ENCODE results near the gene CPED1.
"Not testable (repeated sequence)": the region's sequence is repeated elsewhere in the genome, so short reads cannot be mapped to it uniquely, and the experiment has no call there.

Gene CPED1

GRCh38 chr7:121054925-121055324 is 66.4 kb downstream of the CPED1 start:
- no peak overlapping the region for H3K4me3 ChIP-seq (ENCODE audit: low read depth, low read length)
- TF ChIP-seq CTCF (IDR thresholded peaks at IDR 0.05; ENCODE audit: insufficient read depth, low read depth, low read length, missing control alignments) = no peak
- DNase-seq (ENCODE audit: low read depth) = no peak

- H3K4me3 ChIP-seq (ENCODE audit: low read depth, low read length) = no peak overlapping the region
- no peak for DNase-seq (ENCODE audit: low read depth)
- TF ChIP-seq CTCF (IDR thresholded peaks at IDR 0.05; ENCODE audit: insufficient read depth, low read depth, low read length, missing control alignments) = no peak
Observed at GRCh38 chr7:121057878-121058277, 69.4 kb downstream of the CPED1 start.

- DNase-seq (ENCODE audit: low read depth) = no peak
- TF ChIP-seq CTCF (IDR thresholded peaks at IDR 0.05; ENCODE audit: insufficient read depth, low read depth, low read length, missing control alignments) = no peak
- no peak overlapping the region for H3K4me3 ChIP-seq (ENCODE audit: low read depth, low read length)
Observed at GRCh38 chr7:121058975-121059374, 70.5 kb downstream of the CPED1 start.

- DNase-seq (ENCODE audit: low read depth); H3K4me3 ChIP-seq (ENCODE audit: low read depth, low read length): not testable (repeated sequence)
Observed at GRCh38 chr7:121059979-121060509, 71.5 kb downstream of the CPED1 start.

GRCh38 chr7:121061677-121062582 is 73.4 kb downstream of the CPED1 start:
- no peak for DNase-seq (ENCODE audit: low read depth)
- no peak for TF ChIP-seq CTCF (IDR thresholded peaks at IDR 0.05; ENCODE audit: insufficient read depth, low read depth, low read length, missing control alignments)
- H3K4me3 ChIP-seq (ENCODE audit: low read depth, low read length) = no peak overlapping the region

- TF ChIP-seq CTCF (IDR thresholded peaks at IDR 0.05; ENCODE audit: insufficient read depth, low read depth, low read length, missing control alignments) = no peak
- no peak overlapping the region for H3K4me3 ChIP-seq (ENCODE audit: low read depth, low read length)
- no peak for DNase-seq (ENCODE audit: low read depth)
Observed at GRCh38 chr7:121062671-121063279, 74.3 kb downstream of the CPED1 start.

- DNase-seq (ENCODE audit: low read depth); H3K4me3 ChIP-seq (ENCODE audit: low read depth, low read length): not testable (repeated sequence)
Observed at GRCh38 chr7:121067717-121068116, 79.2 kb downstream of the CPED1 start.
